ENCODE data around the gene AP1S3. TPM values are rescaled to one million over a fixed set of nuclear protein-coding genes. Genes with fewer than 3 reads are reported as not detected.

The AP1S3 gene
- total and polyA plus RNA-seq, 7 donors: 0.05 to 0.69 (median 0.10) TPM; not detected in 2

DNA sequence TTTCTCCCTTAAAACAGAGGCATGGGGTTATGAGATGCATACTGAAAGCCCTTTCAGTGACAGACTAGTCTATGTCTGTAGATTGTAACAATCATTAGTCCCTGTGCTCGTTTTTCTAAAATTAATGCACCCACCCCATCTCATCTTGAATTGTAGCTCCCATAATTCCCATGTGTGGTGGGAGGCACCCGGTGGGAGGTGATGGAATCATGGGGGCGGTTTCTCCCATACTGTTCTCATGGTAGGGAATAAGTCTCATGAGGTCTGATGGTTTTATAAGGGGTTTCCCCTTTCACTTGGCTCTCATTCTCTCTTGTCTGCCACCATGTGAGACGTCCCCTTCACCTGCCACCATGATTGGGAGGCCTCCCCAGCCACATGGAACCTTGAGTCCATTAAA is 100.9 kb downstream of the AP1S3 start:
- 81 to 87% (median 85%) methylated on average over 4 of the region's 4 CpGs for WGBS, 3 donors
- intact Hi-C loops (cut with DNase I): no loop called here
- no peaks in the 10 kb centered on the region for H3K9me3 ChIP-seq
- H3K4me3 ChIP-seq: no peak overlapping the region
- no peaks in the 10 kb centered on the region for H3K4me1 ChIP-seq
- TF ChIP-seq, protein P1, sequence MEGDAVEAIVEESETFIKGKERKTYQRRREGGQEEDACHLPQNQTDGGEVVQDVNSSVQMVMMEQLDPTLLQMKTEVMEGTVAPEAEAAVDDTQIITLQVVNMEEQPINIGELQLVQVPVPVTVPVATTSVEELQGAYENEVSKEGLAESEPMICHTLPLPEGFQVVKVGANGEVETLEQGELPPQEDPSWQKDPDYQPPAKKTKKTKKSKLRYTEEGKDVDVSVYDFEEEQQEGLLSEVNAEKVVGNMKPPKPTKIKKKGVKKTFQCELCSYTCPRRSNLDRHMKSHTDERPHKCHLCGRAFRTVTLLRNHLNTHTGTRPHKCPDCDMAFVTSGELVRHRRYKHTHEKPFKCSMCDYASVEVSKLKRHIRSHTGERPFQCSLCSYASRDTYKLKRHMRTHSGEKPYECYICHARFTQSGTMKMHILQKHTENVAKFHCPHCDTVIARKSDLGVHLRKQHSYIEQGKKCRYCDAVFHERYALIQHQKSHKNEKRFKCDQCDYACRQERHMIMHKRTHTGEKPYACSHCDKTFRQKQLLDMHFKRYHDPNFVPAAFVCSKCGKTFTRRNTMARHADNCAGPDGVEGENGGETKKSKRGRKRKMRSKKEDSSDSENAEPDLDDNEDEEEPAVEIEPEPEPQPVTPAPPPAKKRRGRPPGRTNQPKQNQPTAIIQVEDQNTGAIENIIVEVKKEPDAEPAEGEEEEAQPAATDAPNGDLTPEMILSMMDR (IDR thresholded peaks at IDR 0.05): no peak
- no peak overlapping the region for H3K27ac ChIP-seq
- no peak for DNase-seq
- no peak for ATAC-seq
- no peaks in the 10 kb centered on the region for H3K27me3 ChIP-seq (ENCODE audit: insufficient read depth in 3 of 3, low read length in 2 of 3)
- H3K36me3 ChIP-seq (ENCODE audit: insufficient read depth in 1 of 2, low read depth in 1 of 2): no peaks in the 10 kb centered on the region

DNA sequence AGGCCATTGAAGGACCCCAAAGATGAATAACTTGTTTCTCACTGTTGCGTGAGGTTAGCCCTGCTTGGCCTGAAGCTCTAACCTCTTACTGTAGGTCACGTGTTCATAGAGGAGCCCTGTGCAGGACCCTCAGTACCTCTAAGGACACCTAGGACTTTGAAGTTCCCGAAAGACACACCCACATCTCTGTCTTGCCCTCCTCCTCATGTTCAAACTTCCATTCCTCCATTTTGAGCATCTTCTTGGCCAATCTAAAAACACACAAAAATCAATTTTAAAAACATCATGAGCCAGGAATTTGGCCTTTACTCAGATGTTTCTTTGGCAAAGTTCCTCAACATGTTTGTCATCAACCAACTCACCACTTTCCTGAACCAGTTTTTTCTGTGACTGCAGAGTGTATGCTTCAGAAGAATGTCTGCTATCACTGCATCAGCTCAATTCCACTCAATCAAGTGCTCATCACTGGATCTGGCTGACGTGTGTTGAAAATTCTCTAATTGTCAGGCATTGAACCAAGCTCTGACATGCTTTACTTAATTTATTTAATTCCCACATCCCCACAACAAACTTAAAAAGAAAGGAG is 101.6 kb downstream of the AP1S3 start:
- H3K9me3 ChIP-seq: no peaks in the 10 kb centered on the region
- no peak overlapping the region for H3K4me3 ChIP-seq
- no peak for ATAC-seq
- no peaks in the 10 kb centered on the region for H3K4me1 ChIP-seq
- WGBS, 3 donors: 73 to 77% (median 75%) methylated on average over 4 of the region's 4 CpGs
- no peak for DNase-seq
- H3K36me3 ChIP-seq (ENCODE audit: insufficient read depth in 1 of 2, low read depth in 1 of 2): no peaks in the 10 kb centered on the region
- TF ChIP-seq, protein P1 (IDR thresholded peaks at IDR 0.05): no peak
- intact Hi-C loops (cut with DNase I): no loop called here
- no peaks in the 10 kb centered on the region for H3K27me3 ChIP-seq (ENCODE audit: insufficient read depth in 3 of 3, low read length in 2 of 3)
- H3K27ac ChIP-seq: no peak overlapping the region

DNA sequence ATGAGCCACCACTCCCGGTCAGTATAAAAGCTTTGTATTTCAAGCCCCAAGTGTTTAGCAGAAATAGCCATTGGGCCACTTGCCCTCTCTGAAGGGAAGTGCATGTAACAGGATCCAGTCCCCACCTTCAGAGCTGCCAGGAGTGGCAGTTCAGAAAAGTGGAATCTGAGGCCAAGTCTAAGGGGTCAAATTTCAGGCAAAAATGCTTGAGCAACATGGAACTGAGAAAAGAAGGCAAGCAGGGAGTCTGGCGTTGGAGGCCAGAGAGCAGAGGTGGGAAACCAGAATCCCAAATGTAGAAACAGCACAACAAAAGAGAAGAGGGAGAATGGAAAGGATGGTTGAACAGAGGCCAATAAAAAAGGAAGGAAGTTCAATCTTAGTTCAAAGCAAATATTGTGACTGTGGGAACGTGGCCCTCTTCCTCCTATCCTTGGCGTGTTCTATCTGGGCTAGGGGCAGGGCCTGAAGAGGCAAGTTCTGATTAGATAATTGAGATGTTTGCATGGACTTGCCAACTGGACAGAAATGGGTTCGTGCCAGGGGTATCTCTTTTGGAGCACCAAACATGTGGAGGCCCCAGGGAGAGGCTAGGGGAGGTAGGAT is 102.2 kb downstream of the AP1S3 start:
- H3K27ac ChIP-seq: no peak overlapping the region
- WGBS, 3 donors: 36 to 53% (median 38%) methylated on average over 5 of the region's 5 CpGs
- intact Hi-C loops (cut with DNase I): no loop called here

DNA sequence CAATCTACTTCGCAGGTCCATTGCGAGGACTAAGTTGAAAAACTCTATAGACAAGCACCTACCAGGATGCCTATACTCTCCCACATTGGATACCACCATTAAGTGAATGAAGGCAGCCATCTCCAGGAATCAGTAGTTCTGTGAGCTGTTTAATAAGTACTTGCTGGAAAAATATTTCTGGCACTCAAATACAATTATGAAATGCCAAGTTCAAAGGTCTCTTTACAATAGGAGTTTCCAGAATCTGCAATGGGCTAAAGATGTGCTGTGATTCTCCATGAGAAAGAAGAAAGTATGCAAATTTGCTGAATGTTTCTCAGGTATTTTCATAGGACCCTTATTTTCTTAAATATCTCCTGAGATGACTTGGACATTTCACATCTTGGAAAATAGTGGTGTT is 103.0 kb downstream of the AP1S3 start:
- no peak overlapping the region for H3K27ac ChIP-seq
- TF ChIP-seq, protein P1 (IDR thresholded peaks at IDR 0.05): no peak
- DNase-seq: no peak
- H3K4me1 ChIP-seq: no peaks in the 10 kb centered on the region
- no peak overlapping the region for H3K4me3 ChIP-seq
- 96 to 100% (median 97%) methylated on average over 2 of the region's 2 CpGs for WGBS, 3 donors
- no peaks in the 10 kb centered on the region for H3K27me3 ChIP-seq (ENCODE audit: insufficient read depth in 3 of 3, low read length in 2 of 3)
- intact Hi-C loops (cut with DNase I): no loop called here
- no peaks in the 10 kb centered on the region for H3K36me3 ChIP-seq (ENCODE audit: insufficient read depth in 1 of 2, low read depth in 1 of 2)
- no peaks in the 10 kb centered on the region for H3K9me3 ChIP-seq
- no peak for ATAC-seq

More for the DNA sequence above, 102.2 kb downstream of the AP1S3 start:
- DNase-seq (no peak), ATAC-seq (no peak)
- Histone ChIP-seq H3K4me3 (no peak overlapping the region), H3K36me3 (ENCODE audit: insufficient read depth in 1 of 2, low read depth in 1 of 2) (no peaks in the 10 kb centered on the region), H3K9me3 (no peaks in the 10 kb centered on the region), H3K27me3 (ENCODE audit: insufficient read depth in 3 of 3, low read length in 2 of 3) (no peaks in the 10 kb centered on the region), H3K4me1 (no peaks in the 10 kb centered on the region)
- TF ChIP-seq, protein P1 (IDR thresholded peaks at IDR 0.05): no peak

DNA sequence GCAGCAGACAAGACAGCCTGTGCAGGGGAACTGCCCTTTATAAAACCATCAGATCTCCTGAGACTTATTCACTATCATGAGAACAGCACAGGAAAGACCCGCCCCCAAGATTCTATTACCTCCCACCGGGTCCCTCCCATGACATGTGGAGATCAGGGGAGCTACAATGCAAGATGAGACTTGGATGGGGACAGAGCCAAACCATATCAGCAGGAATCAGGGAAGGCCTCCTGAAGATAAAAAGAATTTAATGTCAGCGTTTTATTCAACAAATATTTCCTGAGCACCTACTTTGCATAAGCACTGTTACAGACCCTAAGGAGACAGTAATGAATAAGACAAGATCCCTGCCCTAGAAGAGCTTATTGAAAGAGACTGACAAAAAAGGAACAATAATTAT is 105.0 kb downstream of the AP1S3 start:
- no peaks in the 10 kb centered on the region for H3K4me1 ChIP-seq
- 76 to 88% (median 83%) methylated on average over 3 of the region's 3 CpGs for whole genome bisulfite sequencing, 3 donors
- intact Hi-C loops (cut with DNase I): no loop called here
- H3K4me3 ChIP-seq: no peak overlapping the region
- no peaks in the 10 kb centered on the region for H3K9me3 ChIP-seq
- H3K27ac ChIP-seq: no peak overlapping the region
- no peaks in the 10 kb centered on the region for H3K27me3 ChIP-seq (ENCODE audit: insufficient read depth in 3 of 3, low read length in 2 of 3)
- DNase-seq (no peak), ATAC-seq (no peak)
- H3K36me3 ChIP-seq (ENCODE audit: insufficient read depth in 1 of 2, low read depth in 1 of 2): no peaks in the 10 kb centered on the region
- TF ChIP-seq, protein P1 (IDR thresholded peaks at IDR 0.05): no peak

Measured in psoas muscle (tissue), 8 donors.